Gastrocnemius medialis (tissue), 4 donors: ENCODE measurements around the gene ARHGAP19. TPM values are rescaled to one million over a fixed set of nuclear protein-coding genes. Genes with fewer than 3 reads are reported as not detected.

Source experiments
- ATAC-seq, 2 donors: fragments of 150-250 bp; one replicate each; pipeline ENCODE4 v1.9.1; 2016
- DNase-seq, 2 donors: peaks; one replicate each; pipeline ENCODE4 v3.0.0-alpha.2; 2019
- H3K27ac ChIP-seq, 4 donors: fragments of 200-600 bp; sonication (generic); 1 replicate in 1 of 4; 2 replicates in 3 of 4; pipeline ENCODE4 v1.5.1; 2016 to 2018; ENCODE audit warnings: mild to moderate bottlenecking in 2 of 4, moderate library complexity in 1 of 4
- H3K27me3 ChIP-seq, 3 donors: fragments of 200-600 bp; sonication (generic) in 2 of 3; 1 replicate in 1 of 3; 2 replicates in 2 of 3; pipeline versions ENCODE4 v1.5.1 to v1.6.0; 2016 to 2019; ENCODE audit warnings: mild to moderate bottlenecking in 1 of 3, moderate library complexity in 1 of 3
- H3K36me3 ChIP-seq, 2 donors: fragments of 200-600 bp; sonication (generic) in 1 of 2; one replicate each; pipeline ENCODE4 v1.5.1; 2017 to 2018
- H3K4me1 ChIP-seq, 2 donors: fragments of 200-600 bp; sonication (generic) in 1 of 2; one replicate each; pipeline ENCODE4 v1.5.1; 2016 to 2017; ENCODE audit warnings: mild to moderate bottlenecking in 2 of 2
- H3K4me3 ChIP-seq, 4 donors: fragments of 200-600 bp; sonication (generic) in 3 of 4; 1 replicate in 1 of 4; 2 replicates in 3 of 4; pipeline ENCODE4 v1.5.1; 2016 to 2019; ENCODE audit warnings: mild to moderate bottlenecking in 2 of 4
- H3K9me3 ChIP-seq, 3 donors: fragments of 200-600 bp; sonication (generic) in 2 of 3; 1 replicate in 1 of 3; 2 replicates in 2 of 3; pipeline ENCODE4 v1.5.1; 2016 to 2019
- CTCF ChIP-seq, 5 experiments: fragments of 450-650 bp in 3 of 5; fragments of 200-600 bp in 2 of 5; sonication (generic) in 2 of 5; IDR thresholded peaks in 4 of 5; conservative IDR thresholded peaks in 1 of 5; 1 replicate in 4 of 5; 2 replicates in 1 of 5; pipeline ENCODE4 v1.5.1; 2016 to 2019; ENCODE audit warnings: antibody characterized with exemption in 5 of 5, mild to moderate bottlenecking in 3 of 5, moderate library complexity in 3 of 5
- POLR2A ChIP-seq, 2 donors: fragments of 450-650 bp; IDR thresholded peaks; one replicate each; pipeline ENCODE4 v1.6.1; 2017; ENCODE audit warnings: antibody characterized with exemption in 2 of 2, mild to moderate bottlenecking in 2 of 2, moderate library complexity in 2 of 2
- in situ Hi-C, 4 donors: fragments of 200-750 bp; cut with MboI; loops; one replicate each; pipeline versions ENCODE4 v1.15.0 to v1.8.0; 2017; ENCODE audit warnings: low sequenced_read_pairs in 4 of 4
- intact Hi-C: fragments of 100-400 bp; cut with DNase I; formaldehyde crosslinking; loops from one replicate; pipeline ENCODE4 v1.15.1; 2023; ENCODE audit warnings: low total_unique reads
- total RNA-seq, 4 donors: library from RNA; depleted of rRNA; stranded (reverse); fragments of >200 nt; gene quantifications; one replicate each; pipeline versions ENCODE4 v1.1.0 to v1.2.3, GENCODE V29; 2016

Gene ARHGAP19
- total RNA-seq, 4 donors from 2014 or later: 1.7 to 12.3 (median 2.4) TPM

- Histone ChIP-seq H3K4me1 (no peaks in the 10 kb centered on the region), H3K27me3 (peaks cover 14 to 21% (median 16%) of the 10 kb centered on the region in 3 donors), H3K9me3 (no peaks in the 10 kb centered on the region), H3K36me3 (no peaks in the 10 kb centered on the region), H3K27ac (no peak overlapping the region), H3K4me3 (no peak overlapping the region)
- no peak for ATAC-seq
- in situ Hi-C loops (no loop called here), intact Hi-C loops (no loop called here)
- no peak for DNase-seq
- no peak for TF ChIP-seq POLR2A (IDR thresholded peaks at IDR 0.05)
- TF ChIP-seq CTCF (IDR thresholded peaks at IDR 0.05 in 4 of 5, conservative IDR thresholded peaks at IDR 0.05 in 1 of 5): no peak
These were observed 99.4 kb downstream of the ARHGAP19 start for GRCh38 chr10:97192952-97193435.

GRCh38 chr10:97190450-97190849 is 102.0 kb downstream of the ARHGAP19 start:
- Histone ChIP-seq H3K36me3 (no peaks in the 10 kb centered on the region), H3K27me3 (peaks cover 22 to 27% (median 22%) of the 10 kb centered on the region in 3 donors), H3K4me3 (no peak overlapping the region), H3K9me3 (no peaks in the 10 kb centered on the region), H3K4me1 (no peaks in the 10 kb centered on the region), H3K27ac (no peak overlapping the region)
- intact Hi-C loops: no loop called here
- TF ChIP-seq POLR2A (IDR thresholded peaks at IDR 0.05): no peak
- TF ChIP-seq CTCF (IDR thresholded peaks at IDR 0.05 in 4 of 5, conservative IDR thresholded peaks at IDR 0.05 in 1 of 5): no peak
- DNase-seq: no peak
- in situ Hi-C loops: no loop called here
- no peak for ATAC-seq

- H3K27ac ChIP-seq: no peak overlapping the region
- H3K9me3 ChIP-seq: no peaks in the 10 kb centered on the region
- ATAC-seq: no peak
- no peak overlapping the region for H3K4me3 ChIP-seq
- peaks cover 28 to 35% (median 29%) of the 10 kb centered on the region in 3 donors for H3K27me3 ChIP-seq
- no peak for DNase-seq
- no peak for TF ChIP-seq CTCF (IDR thresholded peaks at IDR 0.05 in 4 of 5, conservative IDR thresholded peaks at IDR 0.05 in 1 of 5)
- TF ChIP-seq POLR2A (IDR thresholded peaks at IDR 0.05): no peak
- intact Hi-C loops: no loop called here
- in situ Hi-C loops: no loop called here
- H3K36me3 ChIP-seq: no peaks in the 10 kb centered on the region
- no peaks in the 10 kb centered on the region for H3K4me1 ChIP-seq
These were observed 104.2 kb downstream of the ARHGAP19 start for GRCh38 chr10:97188261-97188711.

- no peaks in the 10 kb centered on the region for H3K9me3 ChIP-seq
- in situ Hi-C loops (no loop called here), intact Hi-C loops (no loop called here)
- TF ChIP-seq CTCF (IDR thresholded peaks at IDR 0.05 in 4 of 5, conservative IDR thresholded peaks at IDR 0.05 in 1 of 5): no peak
- TF ChIP-seq POLR2A (IDR thresholded peaks at IDR 0.05): no peak
- no peaks in the 10 kb centered on the region for H3K4me1 ChIP-seq
- H3K27me3 ChIP-seq: peaks cover 28 to 35% (median 29%) of the 10 kb centered on the region in 3 donors
- DNase-seq (no peak), ATAC-seq (no peak)
- no peak overlapping the region for H3K4me3 ChIP-seq
- H3K27ac ChIP-seq: no peak overlapping the region
- no peaks in the 10 kb centered on the region for H3K36me3 ChIP-seq
These were observed 105.5 kb downstream of the ARHGAP19 start for GRCh38 chr10:97186911-97187310.
